Subcutaneous adipose tissue (tissue), 4 donors: Measurements from ENCODE around the gene SORBS2. TPM values are rescaled to one million over a fixed set of nuclear protein-coding genes. Genes with fewer than 3 reads are reported as not detected.

Experiments
- CTCF ChIP-seq: fragments of 450-650 bp; IDR thresholded peaks from one replicate; pipeline ENCODE4 v1.5.1; 2016; ENCODE audit warnings: low read depth, mild to moderate bottlenecking, control low read depth, antibody characterized with exemption, moderate library complexity
- total RNA-seq, 4 donors: library from RNA; depleted of rRNA; stranded (reverse); fragments of >200 nt; gene quantifications; one replicate each; pipeline ENCODE4 v1.1.0, GENCODE V29; 2016

Gene SORBS2
- total RNA-seq, 4 donors from 2014 or later: 6.8 to 59.0 (median 32.0) TPM

GRCh38 chr4:185669288-185669687 lies 142.7 kb downstream of the SORBS2 start:
- TF ChIP-seq CTCF: no peak

- TF ChIP-seq CTCF: no peak
These were observed 145.8 kb downstream of the SORBS2 start for GRCh38 chr4:185666156-185666555.

DNA sequence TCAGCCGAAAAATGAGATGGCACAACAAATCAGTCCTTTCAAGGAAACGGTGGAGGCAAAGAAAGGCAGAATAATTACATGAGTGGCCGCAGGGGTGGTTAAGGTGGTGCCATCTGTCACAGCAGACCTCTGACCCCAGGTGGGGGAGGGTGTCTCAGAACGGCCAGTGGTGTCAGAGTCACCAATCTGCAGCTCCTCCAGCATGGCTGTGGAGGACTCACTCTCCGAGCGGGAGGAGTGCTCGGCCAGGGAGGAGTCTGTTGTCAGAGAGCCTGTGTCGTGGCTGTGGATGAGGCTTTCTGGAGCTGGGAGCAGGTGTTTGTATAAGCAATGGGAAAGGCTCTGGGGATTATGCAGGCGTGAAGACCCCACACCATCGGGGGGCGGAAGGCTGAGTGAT lies 146.3 kb downstream of the SORBS2 start:
- TF ChIP-seq CTCF: no peak

DNA sequence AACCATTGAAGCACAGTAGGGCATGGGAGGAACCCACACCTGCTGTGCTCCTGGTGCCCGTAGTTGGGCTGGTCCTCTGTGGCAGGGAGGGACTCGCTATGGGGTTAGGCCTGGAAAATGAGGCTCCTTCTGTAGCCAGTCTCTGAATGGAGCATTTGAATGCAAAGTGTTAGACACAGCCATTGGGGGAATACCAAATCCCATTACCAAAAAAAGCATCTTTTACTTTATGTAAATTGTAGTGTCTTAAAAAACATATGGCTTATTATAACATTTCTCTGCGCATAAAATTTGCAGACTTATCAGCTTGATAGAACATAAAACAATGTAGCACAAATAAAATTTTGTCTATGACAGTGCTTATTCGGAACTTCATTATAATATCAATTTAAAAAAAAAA lies 147.5 kb downstream of the SORBS2 start:
- no peak for TF ChIP-seq CTCF

GRCh38 chr4:185662030-185662778 lies 149.8 kb downstream of the SORBS2 start:
- TF ChIP-seq CTCF: no peak

GRCh38 chr4:185660340-185660739 lies 151.7 kb downstream of the SORBS2 start:
- no peak for TF ChIP-seq CTCF

DNA sequence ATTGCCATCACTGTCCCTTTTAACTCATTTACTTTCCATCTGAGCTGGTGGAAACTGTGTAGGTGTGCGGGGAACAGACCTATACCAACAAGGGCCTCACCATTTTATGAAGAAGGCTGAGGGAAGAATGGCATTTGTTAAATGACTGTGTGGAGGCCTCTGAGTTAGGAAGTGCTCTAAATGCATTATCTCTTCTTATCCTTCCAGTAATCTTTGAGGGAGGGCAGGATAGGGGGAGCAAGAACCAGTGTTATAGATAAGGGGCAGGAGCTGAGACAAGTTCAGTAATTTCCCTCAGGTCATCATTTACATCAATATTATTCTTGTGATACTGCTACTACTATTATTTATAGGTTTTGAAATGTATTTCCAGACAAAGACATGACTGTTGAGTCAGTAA lies 154.3 kb downstream of the SORBS2 start:
- TF ChIP-seq CTCF: no peak
